H1 (cell line): Measurements from ENCODE around the gene LAMP5. TPM values are rescaled to one million over a fixed set of nuclear protein-coding genes. Genes with fewer than 3 reads are reported as not detected.

Experiments
- ASH2L ChIP-seq: fragments of 200-600, 300-600 bp; sonication (generic); IDR thresholded peaks from one replicate; pipeline ENCODE4 v1.7.1; 2017; ENCODE audit warnings: low read length
- CBX5 ChIP-seq: fragments of 300-800, 300-1000 bp; sonication (generic); IDR thresholded peaks from 2 replicates; pipeline ENCODE4 v1.7.1; 2016; ENCODE audit warnings: antibody characterized with exemption, low read length, low read depth
- GABPA ChIP-seq: IDR thresholded peaks from 2 replicates; pipeline ENCODE4 v1.6.1; 2011; ENCODE audit warnings: mild to moderate bottlenecking, low read length, moderate library complexity, borderline replicate concordance; ENCODE audit not compliant: insufficient read depth
- HDAC6 ChIP-seq: IDR thresholded peaks from one replicate; pipeline ENCODE4 v1.7.1; 2012; ENCODE audit warnings: low read depth, mild to moderate bottlenecking, inconsistent platforms, low read length, moderate library complexity
- JUND ChIP-seq: IDR thresholded peaks from 2 replicates; pipeline ENCODE4 v1.6.1; 2011; ENCODE audit warnings: mild to moderate bottlenecking, improper control_type of control experiment, low read length
- KDM4A ChIP-seq: IDR thresholded peaks from one replicate; pipeline ENCODE4 v1.7.1; 2012; ENCODE audit warnings: low read depth, mild to moderate bottlenecking, moderate library complexity, low read length, inconsistent platforms; ENCODE audit not compliant: severe bottlenecking
- NANOG ChIP-seq: IDR thresholded peaks from 2 replicates; pipeline ENCODE4 v1.6.1; 2011; ENCODE audit warnings: low read length, low read depth, mild to moderate bottlenecking, inconsistent platforms; ENCODE audit not compliant: insufficient read depth, poor library complexity, severe bottlenecking
- POU5F1 ChIP-seq: IDR thresholded peaks from 2 replicates; pipeline ENCODE4 v1.6.1; 2011; ENCODE audit warnings: low read depth, mild to moderate bottlenecking, low read length, moderate library complexity
- RNF2 ChIP-seq: fragments of 200-900, 300-1000 bp; sonication (generic); IDR thresholded peaks from 2 replicates; pipeline ENCODE4 v1.7.1; 2016; ENCODE audit warnings: borderline replicate concordance, low read depth, mild to moderate bottlenecking, antibody characterized with exemption, low read length; ENCODE audit not compliant: poor library complexity, severe bottlenecking; ENCODE audit errors: missing control alignments
- SP1 ChIP-seq: IDR thresholded peaks from 2 replicates; pipeline ENCODE4 v1.6.1; 2011; ENCODE audit warnings: low read depth, low read length
- SRF ChIP-seq: IDR thresholded peaks from 2 replicates; pipeline ENCODE4 v1.6.1; 2011; ENCODE audit warnings: mild to moderate bottlenecking, low read depth, low read length, moderate library complexity
- SUZ12 ChIP-seq: fragments of 200-600 bp; sonication (generic); IDR thresholded peaks from 2 replicates; pipeline ENCODE4 v1.6.1; 2012; ENCODE audit warnings: mild to moderate bottlenecking, inconsistent platforms, low read length, moderate library complexity, mixed read lengths
- YY1 ChIP-seq: IDR thresholded peaks from 2 replicates; pipeline ENCODE4 v1.6.1; 2011; ENCODE audit warnings: low read depth, mild to moderate bottlenecking, low read length
- ZNF274 ChIP-seq: IDR thresholded peaks from 2 replicates; pipeline ENCODE4 v1.7.0; 2012; ENCODE audit warnings: low read length, borderline replicate concordance; ENCODE audit errors: extremely low read depth
- polyA plus RNA-seq, 7 experiments: library from polyadenylated mRNA; depleted of rRNA in 3 of 7; stranded (reverse) in 5 of 7; unstranded in 2 of 7; fragments of >200 nt in 5 of 7; fragments of 200-250 nt in 2 of 7; gene quantifications; 1 replicate in 5 of 7; 2 replicates in 1 of 7; 4 replicates in 1 of 7; pipeline versions ENCODE4 v1.2.1 to v1.2.3, GENCODE V29; 2011 to 2013; ENCODE audit warnings: missing spikeins in 2 of 7, mixed read lengths in 2 of 7
- total RNA-seq: library from RNA; stranded (reverse); fragmentation: NEBNext Ultra II Directional; extraction: Animal tissue kit (Norgen Biotek cat#: 25700); gene quantifications from 2 replicates; pipeline ENCODE4 v1.2.1, GENCODE V29; 2021
- TF ChIP-seq, protein P1 (sequence below), 3 experiments: IDR thresholded peaks; 1 replicate in 2 of 3; 2 replicates in 1 of 3; pipeline versions ENCODE4 v1.5.1 to v1.6.1; 2011; ENCODE audit warnings: low read length in 3 of 3, mild to moderate bottlenecking in 3 of 3, inconsistent platforms in 2 of 3, low read depth in 1 of 3, moderate library complexity in 1 of 3; ENCODE audit not compliant: insufficient read depth in 1 of 3; ENCODE audit errors: control extremely low read depth in 1 of 3

Gene LAMP5
- total and polyA plus RNA-seq, 2 of the 8 experiments (the other 6 are each of a cell fraction or from before 2014, with no cell fraction given), result 0.22 to 1.9 TPM

DNA sequence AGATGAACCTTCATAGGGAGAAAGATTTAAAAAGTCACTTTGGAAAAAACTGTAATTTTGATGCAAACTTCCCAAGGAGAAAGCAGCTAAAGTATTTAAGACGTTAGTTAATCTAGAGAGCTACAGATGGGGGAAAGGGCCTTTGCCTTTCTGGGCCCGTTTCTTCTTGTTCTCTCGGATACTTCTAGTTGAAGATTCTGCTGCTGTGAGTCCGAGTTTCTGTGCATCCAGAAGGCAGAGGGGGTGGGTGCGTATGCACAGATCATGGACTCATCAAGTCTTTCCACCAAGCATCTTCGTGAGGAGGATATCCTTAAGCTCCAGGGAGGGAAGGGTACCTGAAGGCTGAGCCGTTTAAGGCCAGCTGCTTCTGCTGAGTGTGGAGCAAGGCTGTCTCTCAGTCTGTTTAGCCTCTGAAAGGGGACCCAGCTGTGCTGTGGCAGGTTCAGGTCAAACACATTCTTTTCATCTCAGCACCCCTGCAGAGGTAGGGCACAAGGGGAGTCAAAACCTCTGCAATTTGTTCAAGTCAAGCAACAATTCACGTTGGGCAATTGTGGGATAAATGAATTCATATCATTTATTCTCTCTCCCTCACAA is 4.3 kb downstream of the LAMP5 start (continued):
- TF ChIP-seq, protein P1, sequence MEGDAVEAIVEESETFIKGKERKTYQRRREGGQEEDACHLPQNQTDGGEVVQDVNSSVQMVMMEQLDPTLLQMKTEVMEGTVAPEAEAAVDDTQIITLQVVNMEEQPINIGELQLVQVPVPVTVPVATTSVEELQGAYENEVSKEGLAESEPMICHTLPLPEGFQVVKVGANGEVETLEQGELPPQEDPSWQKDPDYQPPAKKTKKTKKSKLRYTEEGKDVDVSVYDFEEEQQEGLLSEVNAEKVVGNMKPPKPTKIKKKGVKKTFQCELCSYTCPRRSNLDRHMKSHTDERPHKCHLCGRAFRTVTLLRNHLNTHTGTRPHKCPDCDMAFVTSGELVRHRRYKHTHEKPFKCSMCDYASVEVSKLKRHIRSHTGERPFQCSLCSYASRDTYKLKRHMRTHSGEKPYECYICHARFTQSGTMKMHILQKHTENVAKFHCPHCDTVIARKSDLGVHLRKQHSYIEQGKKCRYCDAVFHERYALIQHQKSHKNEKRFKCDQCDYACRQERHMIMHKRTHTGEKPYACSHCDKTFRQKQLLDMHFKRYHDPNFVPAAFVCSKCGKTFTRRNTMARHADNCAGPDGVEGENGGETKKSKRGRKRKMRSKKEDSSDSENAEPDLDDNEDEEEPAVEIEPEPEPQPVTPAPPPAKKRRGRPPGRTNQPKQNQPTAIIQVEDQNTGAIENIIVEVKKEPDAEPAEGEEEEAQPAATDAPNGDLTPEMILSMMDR (IDR thresholded peaks at IDR 0.05; ENCODE audit: control extremely low read depth in 1 of 3, insufficient read depth in 1 of 3, low read depth in 1 of 3, low read length in 3 of 3), result no peak
- TF ChIP-seq YY1 (peak; percentile 70; the same call in 1 of the 2 replicates), ZNF274 (no peak), SUZ12 (no peak), ASH2L (no peak), POU5F1 (no peak), CBX5 (no peak), JUND (no peak), SP1 (no peak), GABPA (no peak), SRF (no peak), HDAC6 (no peak), RNF2 (no peak), KDM4A (no peak), NANOG (peak; percentile 75)
